SU-DHL-6 (cell line): ENCODE results near the gene DENND5A.

Experiments used
- CTCF ChIP-seq: fragments of 200-600 bp; sonication (generic); IDR thresholded peaks from one replicate; pipeline ENCODE4 v1.5.1; 2017; ENCODE audit warnings: antibody characterized with exemption, mild to moderate bottlenecking, low read length, moderate library complexity; ENCODE audit not compliant: insufficient read depth, poor library complexity, severe bottlenecking
- EZH2phosphoT487 ChIP-seq: fragments of 200-600 bp; sonication (generic), shearing (Covaris generic); conservative IDR thresholded peaks from 2 replicates; pipeline ENCODE4 v1.6.1; 2018; ENCODE audit warnings: mild to moderate bottlenecking, antibody characterized with exemption, low read length, moderate library complexity, mixed read lengths

- TF ChIP-seq CTCF (no peak), EZH2phosphoT487 (no peak)
Measured at GRCh38 chr11:9158898-9159391, 106.2 kb downstream of the DENND5A start.
